OCI-LY7 (cell line): ENCODE results near the gene PLCB1.

ENCODE experiments used
- EZH2phosphoT487 ChIP-seq: fragments of 200-600 bp; sonication (generic); IDR thresholded peaks from 2 replicates; pipeline ENCODE4 v1.6.1; 2018; ENCODE audit warnings: low read depth, borderline replicate concordance, mild to moderate bottlenecking, mixed run types, antibody characterized with exemption, low read length, moderate library complexity, mixed read lengths
- TF ChIP-seq, protein P1 (sequence below): fragments of 200-600 bp; sonication (generic); conservative IDR thresholded peaks from 2 replicates; pipeline ENCODE4 v1.5.1; 2014; ENCODE audit warnings: mild to moderate bottlenecking, antibody characterized with exemption, low read length, moderate library complexity, mixed read lengths

DNA sequence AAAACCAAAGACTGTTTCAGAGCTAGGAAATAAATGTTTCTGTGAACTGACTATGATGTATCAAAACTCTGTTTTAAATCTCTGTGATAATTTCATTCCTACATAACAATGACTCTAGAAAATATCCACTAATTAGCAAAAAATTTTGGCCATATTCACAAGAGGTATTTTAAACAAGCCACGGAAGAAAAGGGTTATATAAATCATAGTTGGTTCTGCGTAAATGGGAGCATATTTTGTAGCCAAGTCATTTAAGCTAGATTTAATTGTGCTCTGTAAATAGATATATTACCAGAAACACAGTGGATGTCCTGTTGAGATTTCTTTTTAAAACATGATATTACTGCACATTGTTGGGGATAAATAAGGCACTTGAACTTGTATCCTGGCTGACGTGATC, 520.3 kb downstream of the PLCB1 start:
- TF ChIP-seq, protein P1, sequence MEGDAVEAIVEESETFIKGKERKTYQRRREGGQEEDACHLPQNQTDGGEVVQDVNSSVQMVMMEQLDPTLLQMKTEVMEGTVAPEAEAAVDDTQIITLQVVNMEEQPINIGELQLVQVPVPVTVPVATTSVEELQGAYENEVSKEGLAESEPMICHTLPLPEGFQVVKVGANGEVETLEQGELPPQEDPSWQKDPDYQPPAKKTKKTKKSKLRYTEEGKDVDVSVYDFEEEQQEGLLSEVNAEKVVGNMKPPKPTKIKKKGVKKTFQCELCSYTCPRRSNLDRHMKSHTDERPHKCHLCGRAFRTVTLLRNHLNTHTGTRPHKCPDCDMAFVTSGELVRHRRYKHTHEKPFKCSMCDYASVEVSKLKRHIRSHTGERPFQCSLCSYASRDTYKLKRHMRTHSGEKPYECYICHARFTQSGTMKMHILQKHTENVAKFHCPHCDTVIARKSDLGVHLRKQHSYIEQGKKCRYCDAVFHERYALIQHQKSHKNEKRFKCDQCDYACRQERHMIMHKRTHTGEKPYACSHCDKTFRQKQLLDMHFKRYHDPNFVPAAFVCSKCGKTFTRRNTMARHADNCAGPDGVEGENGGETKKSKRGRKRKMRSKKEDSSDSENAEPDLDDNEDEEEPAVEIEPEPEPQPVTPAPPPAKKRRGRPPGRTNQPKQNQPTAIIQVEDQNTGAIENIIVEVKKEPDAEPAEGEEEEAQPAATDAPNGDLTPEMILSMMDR = no peak
- TF ChIP-seq EZH2phosphoT487 = no peak
